ENCODE data around the gene RFWD3. TPM values are rescaled to one million over a fixed set of nuclear protein-coding genes. Genes with fewer than 3 reads are reported as not detected.

The RFWD3 gene
- total RNA-seq, 1 donor from 2014 or later: 63.2 TPM

GRCh38 chr16:74710401-74710800, 43.7 kb upstream of the RFWD3 start:
- no peak for TF ChIP-seq CTCF (IDR thresholded peaks at IDR 0.05)
- ChIA-PET CTCF (interaction anchor here (0.8 to 5.4 kb wide), 4 partner anchors 9 to 153 kb away, joined by 3 to 77 read pairs (median 4); partner anchors contain the start of gene RFWD3), POLR2A (no interaction called here)
- ATAC-seq (ENCODE audit: low read depth): no peak
- Mint-ChIP-seq H3K4me1 (peaks cover 3% of the 10 kb centered on the region), H3K27me3 (no peaks in the 10 kb centered on the region), H3K4me3 (no peak overlapping the region), H3K9me3 (no peaks in the 10 kb centered on the region), H3K36me3 (ENCODE audit: low read depth) (no peaks in the 10 kb centered on the region), H3K27ac (no peak overlapping the region)
- intact Hi-C loops (cut with micrococcal nuclease): no loop called here
- DNase-seq: no peak

- no peak overlapping the region for H3K27ac Mint-ChIP-seq
- peak; percentile 69 for DNase-seq
- CTCF ChIA-PET: interaction anchor here (0.9 to 5.4 kb wide), 3 partner anchors 8 to 154 kb away, joined by 3 to 77 read pairs (median 5); no protein-coding TSS in a partner anchor
- H3K36me3 Mint-ChIP-seq (ENCODE audit: low read depth): no peaks in the 10 kb centered on the region
- POLR2A ChIA-PET: no interaction called here
- H3K9me3 Mint-ChIP-seq: no peaks in the 10 kb centered on the region
- peaks cover 3% of the 10 kb centered on the region for H3K4me1 Mint-ChIP-seq
- intact Hi-C loops (cut with micrococcal nuclease): loop anchor here (1.0 to 10.0 kb wide), 5 partner anchors 104 to 1055 kb away; no protein-coding TSS in a partner anchor
- no peak overlapping the region for H3K4me3 Mint-ChIP-seq
- H3K27me3 Mint-ChIP-seq: no peaks in the 10 kb centered on the region
- ATAC-seq (ENCODE audit: low read depth): peak; percentile 98
- TF ChIP-seq CTCF (IDR thresholded peaks at IDR 0.05): peak; percentile 88
Observed at GRCh38 chr16:74709441-74709877, 42.8 kb upstream of the RFWD3 start.

GRCh38 chr16:74700438-74701225, 34.0 kb upstream of the RFWD3 start, which contains the start of gene MLKL:
MLKL (minus strand) TSS chr16:74700862; CDS start chr16:74695757, 5,105 bp downstream.
- ChIA-PET POLR2A (interaction anchor here (0.8 to 2.8 kb wide), 6 partner anchors 12 to 403 kb away, joined by 3 to 45 read pairs (median 4); partner anchors contain the start of genes GLG1 and RFWD3), CTCF (interaction anchor here (0.6 to 3.1 kb wide), 9 partner anchors 9 to 162 kb away, joined by 3 to 11 read pairs (median 4); partner anchors contain the start of gene RFWD3)
- peaks cover 55% of the 10 kb centered on the region for H3K4me1 Mint-ChIP-seq
- DNase-seq (peak; percentile 36), ATAC-seq (ENCODE audit: low read depth) (peak; percentile 76)
- H3K36me3 Mint-ChIP-seq (ENCODE audit: low read depth): peaks cover 8% of the 10 kb centered on the region
- TF ChIP-seq CTCF (IDR thresholded peaks at IDR 0.05): no peak
- intact Hi-C loops (cut with micrococcal nuclease): loop anchor here (1.0 to 10.0 kb wide), 7 partner anchors 18 to 1064 kb away; partner anchors contain the start of genes FA2H, GLG1, RFWD3 and WDR59
- H3K9me3 Mint-ChIP-seq: no peaks in the 10 kb centered on the region
- H3K27ac Mint-ChIP-seq: peak within 1 kb of the TSS; percentile 96
- peak within 1 kb of the TSS; percentile 97 for H3K4me3 Mint-ChIP-seq
- H3K27me3 Mint-ChIP-seq: no peaks in the 10 kb centered on the region

- TF ChIP-seq CTCF (IDR thresholded peaks at IDR 0.05): no peak
- intact Hi-C loops (cut with micrococcal nuclease): loop anchor here (2.0 to 10.0 kb wide), 6 partner anchors 17 to 1065 kb away; partner anchors contain the start of genes FA2H, GLG1 and WDR59
- Mint-ChIP-seq H3K36me3 (ENCODE audit: low read depth) (peaks cover 13% of the 10 kb centered on the region), H3K27ac (peak overlapping the region; percentile 96), H3K9me3 (no peaks in the 10 kb centered on the region), H3K27me3 (no peaks in the 10 kb centered on the region), H3K4me1 (peaks cover 55% of the 10 kb centered on the region), H3K4me3 (peak overlapping the region; percentile 97)
- no peak for DNase-seq
- CTCF ChIA-PET: interaction anchor here (1.2 to 3.1 kb wide), 4 partner anchors 19 to 162 kb away, joined by 3 to 11 read pairs (median 4); no protein-coding TSS in a partner anchor
- ATAC-seq (ENCODE audit: low read depth): peak; percentile 23
- POLR2A ChIA-PET: interaction anchor here (0.6 to 2.8 kb wide), 5 partner anchors 16 to 1664 kb away, joined by 3 to 45 read pairs (median 8); partner anchors contain the start of genes GLG1 and RFWD3
Observed at GRCh38 chr16:74700116-74700437, 33.4 kb upstream of the RFWD3 start.

Measured in activated B cell treated with CpG ODN at 0.5 μM for 24 hours (primary cell).